K562 (cell line): ENCODE results near the gene MUC5B. TPM values are rescaled to one million over a fixed set of nuclear protein-coding genes. Genes with fewer than 3 reads are reported as not detected.
A peak's percentile ranks its signal among the peaks of the same experiment; 100 is the strongest.

Experiments used
- ATAC-seq: fragments of 200-7000 bp; cut with Tn5 transposase; 3 replicates; pipeline ENCODE4 v1.9.1; 2020; ENCODE audit warnings: moderate library complexity
- BruUV-seq: library from RNA; stranded (reverse); fragments of 400-500 nt; replicated peaks from 2 replicates; lab custom pipeline; 2021; lab: Mats Ljungman, UMichigan
- CTCF ChIA-PET: fragments of 300-600 bp; formaldehyde crosslinking; extraction: SDS; loops from one replicate; lab custom pipeline; 2021; ENCODE audit warnings: low intra/inter-chr PET ratio; lab: Yijun Ruan, JAX
- POLR2A ChIA-PET: fragments of 300-600, 350-650 bp; sonication (Branson Sonifier 250); formaldehyde crosslinking; extraction: SDS; loops from one replicate; lab custom pipeline; 2021; ENCODE audit warnings: antibody characterized with exemption, inconsistent platforms; lab: Yijun Ruan, JAX
- DNase-seq, 4 experiments: peaks; one replicate each; pipeline versions ENCODE4 v3.0.0 to v3.0.0-alpha.2; 2011 to 2018; ENCODE audit warnings: low spot score in 3 of 4, mixed read lengths in 3 of 4; ENCODE audit errors: extremely low read depth in 1 of 4
- FAIRE-seq: peaks from 2 replicates; lab custom pipeline; 2011; peaks lifted over from hg19 to GRCh38; lab: Jason Lieb, UNC
- H2AFZ ChIP-seq: 2 replicates; pipeline ENCODE4 v1.6.0; 2011; ENCODE audit warnings: low read depth, low read length, control low read depth, inconsistent platforms
- H3K27ac ChIP-seq: fragments of 200-600 bp; 3 replicates; pipeline ENCODE4 v1.8.0; 2011; ENCODE audit warnings: low read depth, mild to moderate bottlenecking, control low read depth, inconsistent platforms, low read length, moderate library complexity, mixed read lengths; ENCODE audit errors: extremely low read depth
- H3K27me3 ChIP-seq, 2 experiments: fragments of 300-600 bp in 1 of 2; 2 replicates in 1 of 2; 3 replicates in 1 of 2; pipeline versions ENCODE4 v1.6.0 to v1.8.0; 2011; ENCODE audit warnings: inconsistent platforms in 2 of 2, low read length in 2 of 2, mild to moderate bottlenecking in 1 of 2, mixed read lengths in 1 of 2, moderate library complexity in 1 of 2; ENCODE audit not compliant: control insufficient read depth in 2 of 2, insufficient read depth in 2 of 2
- H3K36me3 ChIP-seq: fragments of 300-600 bp; 3 replicates; pipeline ENCODE4 v1.8.0; 2011; ENCODE audit warnings: mild to moderate bottlenecking, low read length, inconsistent platforms; ENCODE audit not compliant: control insufficient read depth, insufficient read depth
- H3K4me1 ChIP-seq, 2 experiments: fragments of 200-600 bp in 1 of 2; replicated peaks in 1 of 2; 2 replicates in 1 of 2; 3 replicates in 1 of 2; pipeline versions ENCODE4 v1.5.1 to v1.8.0; 2011; ENCODE audit warnings: inconsistent platforms in 2 of 2, low read length in 2 of 2, mild to moderate bottlenecking in 1 of 2, mixed read lengths in 1 of 2, moderate library complexity in 1 of 2; ENCODE audit not compliant: control insufficient read depth in 2 of 2, insufficient read depth in 2 of 2
- H3K4me2 ChIP-seq: 2 replicates; pipeline ENCODE4 v1.6.1; 2011; ENCODE audit warnings: low read length, control low read depth, inconsistent platforms, mixed read lengths; ENCODE audit not compliant: insufficient read depth
- H3K4me3 ChIP-seq: fragments of 200-600 bp; sonication (generic), shearing (Covaris generic); 2 replicates; pipeline ENCODE4 v1.5.1; 2016; ENCODE audit warnings: control low read depth, inconsistent platforms
- H3K79me2 ChIP-seq: fragments of 200-600 bp; 3 replicates; pipeline ENCODE4 v1.8.0; 2011; ENCODE audit warnings: low read length, inconsistent platforms; ENCODE audit not compliant: control insufficient read depth, insufficient read depth
- H3K9ac ChIP-seq, 2 experiments: 2 replicates each; pipeline versions ENCODE4 v1.6.0 to v1.6.1; 2011; ENCODE audit warnings: low read depth in 2 of 2, low read length in 2 of 2, control low read depth in 1 of 2, inconsistent platforms in 1 of 2, mild to moderate bottlenecking in 1 of 2, mixed read lengths in 1 of 2; ENCODE audit not compliant: insufficient read depth in 1 of 2
- H3K9me1 ChIP-seq: one replicate; pipeline ENCODE4 v1.6.0; 2011; ENCODE audit warnings: inconsistent platforms, mild to moderate bottlenecking, low read length, moderate library complexity; ENCODE audit not compliant: control insufficient read depth, insufficient read depth
- H3K9me3 ChIP-seq: replicated peaks from 2 replicates; pipeline ENCODE4 v1.5.1; 2011; ENCODE audit warnings: low read depth, low read length, inconsistent platforms; ENCODE audit not compliant: control insufficient read depth, insufficient read depth
- H4K20me1 ChIP-seq: replicated peaks from 2 replicates; pipeline ENCODE4 v1.6.1; 2011; ENCODE audit warnings: low read length, inconsistent platforms, mixed read lengths; ENCODE audit not compliant: control insufficient read depth, insufficient read depth
- E2F4 ChIP-seq: sonication (generic); formaldehyde crosslinking; IDR thresholded peaks from 2 replicates; pipeline ENCODE4 v1.8.0; 2022; ENCODE audit warnings: mild to moderate bottlenecking, low read depth, missing genetic modification reagents
- RBFOX2 ChIP-seq: fragments of 200-400 bp; formaldehyde crosslinking; IDR thresholded peaks from 2 replicates; pipeline ENCODE4 v1.6.1; 2017; ENCODE audit warnings: low read depth, mild to moderate bottlenecking, low read length, moderate library complexity
- RBM34 ChIP-seq: fragments of 200-400 bp; formaldehyde crosslinking; IDR thresholded peaks from 2 replicates; pipeline ENCODE4 v1.6.1; 2018; ENCODE audit warnings: low read length, borderline replicate concordance; ENCODE audit not compliant: insufficient read depth
- SRSF3 ChIP-seq: fragments of 200-400 bp; formaldehyde crosslinking; IDR thresholded peaks from 2 replicates; pipeline ENCODE4 v1.6.1; 2016; ENCODE audit warnings: mild to moderate bottlenecking, low read length, moderate library complexity; ENCODE audit not compliant: insufficient read depth
- WGBS: fragments of 100-300 bp; shearing (Covaris generic); methylation state at CpG from one replicate; pipeline ENCODE4 v1.1.6; 2016; ENCODE audit warnings: low coverage, mixed read lengths; ENCODE audit not compliant: insufficient coverage; ENCODE audit errors: missing lambda C conversion rate; 5-methylcytosine and 5-hydroxymethylcytosine counted together
- in situ Hi-C: fragments of 300-500 bp; cut with MboI; formaldehyde crosslinking; loops from 4 replicates; pipeline ENCODE4 v1.15.0; 2018; ENCODE audit warnings: inconsistent platforms, mixed read lengths
- intact Hi-C: fragments of 100-400 bp; cut with micrococcal nuclease; formaldehyde crosslinking; loops from 2 replicates; pipeline ENCODE4 v1.14.2; 2022
- polyA plus RNA-seq, 8 experiments: library from polyadenylated mRNA; depleted of rRNA in 4 of 8; stranded (reverse) in 5 of 8; unstranded in 3 of 8; fragments of >200 nt; fragmentation: Nextera tagmentation in 2 of 8; fragmentation: Illumina TruSeq in 1 of 8; extraction: Ambion mirVana in 2 of 8; extraction: Trizol in 1 of 8; gene quantifications; 2 replicates each; pipeline versions ENCODE4 v1.2.1 to v1.2.3, GENCODE V29; 2011 to 2014; ENCODE audit warnings: inconsistent platforms in 1 of 8, missing spikeins in 1 of 8
- total RNA-seq, 7 experiments: library from RNA; depleted of rRNA in 6 of 7; stranded (reverse); fragments of >200 nt in 6 of 7; fragmentation: Illumina TruSeq in 2 of 7; extraction: Trizol in 2 of 7; gene quantifications; 2 replicates each; pipeline versions ENCODE4 v1.2.1 to v1.2.3, GENCODE V29; 2011 to 2021; ENCODE audit warnings: low replicate concordance in 1 of 7

The MUC5B gene
- total and polyA plus RNA-seq, 9 of the 15 experiments (the other 6 are each of a cell fraction or from before 2014, with no cell fraction given): 0.04 to 0.95 TPM; not detected in 7

DNA sequence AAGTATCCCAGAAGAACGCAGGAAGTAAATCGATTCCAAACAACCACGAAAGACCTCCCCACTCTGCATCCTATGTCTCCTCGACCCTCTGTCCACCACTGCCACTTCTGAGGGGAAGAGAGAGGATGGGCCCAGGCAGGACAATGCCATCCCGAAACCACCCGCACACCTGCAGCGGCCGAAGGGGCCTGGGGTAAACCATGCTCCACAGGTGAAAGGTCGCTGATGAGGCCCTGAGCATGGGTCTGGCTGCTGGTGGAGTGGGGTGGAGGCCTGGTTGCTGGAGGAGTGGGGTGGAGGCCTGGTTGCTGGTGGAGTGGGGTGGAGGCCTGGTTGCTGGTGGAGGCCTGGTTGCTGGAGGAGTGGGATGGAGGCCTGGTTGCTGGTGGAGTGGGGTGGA lies 73.4 kb downstream of the MUC5B start (continued):
- no peak for TF ChIP-seq E2F4

DNA sequence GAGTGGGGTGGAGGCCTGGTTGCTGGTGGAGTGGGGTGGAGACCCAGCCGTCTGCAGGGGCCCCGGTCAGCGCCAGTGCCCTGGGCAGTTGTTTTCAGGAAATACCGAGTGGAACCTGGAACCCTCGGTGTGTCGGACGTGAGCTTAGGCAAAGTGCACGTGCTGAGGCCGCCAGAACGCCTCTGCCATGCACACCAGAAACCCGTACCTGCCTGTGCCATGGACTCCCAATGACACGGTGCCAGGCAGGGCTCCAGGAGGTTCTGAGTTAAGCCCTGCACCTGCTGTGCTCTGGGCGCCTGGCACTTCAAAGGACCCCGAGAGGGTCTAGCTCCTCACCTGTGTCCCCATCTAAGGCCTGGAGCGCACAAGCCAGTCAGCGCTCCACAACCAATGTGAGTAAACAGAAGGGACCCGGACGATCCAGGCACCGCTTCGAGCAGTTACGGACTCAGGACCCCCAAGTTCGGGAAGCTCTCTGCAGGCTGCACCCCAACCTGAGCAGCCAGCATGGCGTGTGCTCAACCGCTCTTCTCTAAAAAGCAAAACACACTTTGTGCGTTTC lies 74.2 kb downstream of the MUC5B start:
- FAIRE-seq: no peak
- in situ Hi-C loops (no loop called here), intact Hi-C loops (no loop called here)
- POLR2A ChIA-PET: no interaction called here
- H4K20me1 ChIP-seq: peaks cover 3% of the 10 kb centered on the region
- no peaks in the 10 kb centered on the region for H3K27me3 ChIP-seq
- no peak overlapping the region for H3K4me3 ChIP-seq
- H3K79me2 ChIP-seq: peaks cover 26% of the 10 kb centered on the region
- no peak for ATAC-seq
- H3K9ac ChIP-seq: no peak overlapping the region
- no peak overlapping the region for H3K27ac ChIP-seq
- H3K4me1 ChIP-seq: peaks cover 0 to 27% of the 10 kb centered on the region in 2 experiments; a peak in 3 of 5 replicates
- no peak overlapping the region for H2AFZ ChIP-seq
- no peaks in the 10 kb centered on the region for H3K9me1 ChIP-seq
- CTCF ChIA-PET: no interaction called here
- H3K36me3 ChIP-seq: peaks cover 15% of the 10 kb centered on the region; the same call in 2 of the 3 replicates
- WGBS: 97% methylated on average over 17 of the region's 25 CpGs
- 0 out of 2 replicates have a peak, but pooled peaks have one; percentile 6 for TF ChIP-seq RBFOX2
- TF ChIP-seq SRSF3: no peak
- TF ChIP-seq RBM34: no peak
- no TSS peak for BruUV-seq
- H3K4me2 ChIP-seq: no peak overlapping the region
- no peaks in the 10 kb centered on the region for H3K9me3 ChIP-seq
- no peak for DNase-seq
